Esophagus squamous epithelium (tissue), 5 donors: ENCODE data around the gene NAA25. TPM values are rescaled to one million over a fixed set of nuclear protein-coding genes. Genes with fewer than 3 reads are reported as not detected.

Source experiments
- DNase-seq: peaks from one replicate; lab custom pipeline; 2025; lab: John Stamatoyannopoulos, UW
- H3K27ac ChIP-seq, 4 donors: fragments of 200-600 bp; sonication (generic); one replicate each; pipeline ENCODE4 v1.5.1; 2016 to 2019; ENCODE audit warnings: mild to moderate bottlenecking in 1 of 4
- H3K27me3 ChIP-seq, 4 donors: fragments of 200-600 bp; sonication (generic); 1 replicate in 3 of 4; 2 replicates in 1 of 4; pipeline versions ENCODE4 v1.5.1 to v1.6.0; 2017 to 2021; ENCODE audit warnings: antibody characterized with exemption in 1 of 4
- H3K36me3 ChIP-seq, 3 donors: fragments of 200-600 bp; sonication (generic); one replicate each; pipeline ENCODE4 v1.5.1; 2016 to 2019
- H3K4me1 ChIP-seq, 3 donors: fragments of 200-600 bp; sonication (generic); one replicate each; pipeline ENCODE4 v1.5.1; 2017 to 2019
- H3K4me3 ChIP-seq, 4 donors: fragments of 200-600 bp; sonication (generic); 1 replicate in 3 of 4; 2 replicates in 1 of 4; pipeline ENCODE4 v1.5.1; 2016 to 2019; ENCODE audit warnings: mild to moderate bottlenecking in 2 of 4, moderate library complexity in 1 of 4
- H3K9me3 ChIP-seq, 3 donors: fragments of 200-600 bp; sonication (generic); one replicate each; pipeline ENCODE4 v1.5.1; 2016 to 2019
- POLR2A ChIP-seq, 4 donors: fragments of 450-650 bp; IDR thresholded peaks; one replicate each; pipeline ENCODE4 v1.6.1; 2017; ENCODE audit warnings: antibody characterized with exemption in 4 of 4, mild to moderate bottlenecking in 4 of 4, moderate library complexity in 3 of 4
- WGBS, 2 donors: methylation state at CpG; one replicate each; pipeline ENCODE4 v1.1.5; 2018; 5-methylcytosine and 5-hydroxymethylcytosine counted together
- intact Hi-C: fragments of 100-400 bp; cut with DNase I; formaldehyde crosslinking; loops from one replicate; pipeline ENCODE4 v1.15.0; 2022
- total RNA-seq, 4 donors: library from RNA; depleted of rRNA; stranded (reverse); fragments of >200 nt; gene quantifications; one replicate each; pipeline ENCODE4 v1.1.0, GENCODE V29; 2016
- TF ChIP-seq, protein P1 (sequence below), 6 experiments: fragments of 450-650 bp in 4 of 6; fragments of 200-600 bp in 2 of 6; sonication (generic) in 2 of 6; IDR thresholded peaks; one replicate each; pipeline ENCODE4 v1.5.1; 2016 to 2019; ENCODE audit warnings: antibody characterized with exemption in 6 of 6, mild to moderate bottlenecking in 4 of 6, moderate library complexity in 4 of 6
- donor health status: DM: yes; HTN: yes; CAD: no.

Gene NAA25
- total RNA-seq, 4 donors from 2014 or later = 12.6 to 36.6 (median 26.4) TPM

DNA sequence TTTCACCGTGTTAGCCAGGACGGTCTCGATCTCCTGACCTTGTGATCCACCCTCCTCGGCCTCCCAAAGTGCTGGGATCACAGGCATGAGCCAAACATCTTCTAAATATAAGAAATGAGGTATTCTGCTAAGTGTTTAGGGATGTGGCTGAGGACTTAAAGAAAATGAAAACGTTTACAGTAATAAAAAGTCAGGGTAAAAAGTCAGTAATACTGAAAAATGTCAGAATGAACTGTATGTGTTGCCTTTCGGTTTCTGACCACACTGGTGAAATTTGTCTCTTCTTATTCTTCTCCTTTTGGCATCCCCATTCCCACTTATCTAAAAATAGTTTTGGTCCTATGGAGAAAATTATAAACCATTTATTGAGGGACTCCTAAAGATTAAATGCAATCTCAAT is 116.1 kb downstream of the NAA25 start:
- 75 to 76% methylated on average over 6 of the region's 6 CpGs for WGBS, 2 donors
- Histone ChIP-seq H3K4me3 (no peak overlapping the region), H3K36me3 (peaks cover 0 to 10% (median 0%) of the 10 kb centered on the region in 3 donors), H3K4me1 (peaks cover 0 to 24% (median 8%) of the 10 kb centered on the region in 3 donors), H3K27ac (no peak overlapping the region), H3K27me3 (no peaks in the 10 kb centered on the region), H3K9me3 (no peaks in the 10 kb centered on the region)
- TF ChIP-seq, protein P1, sequence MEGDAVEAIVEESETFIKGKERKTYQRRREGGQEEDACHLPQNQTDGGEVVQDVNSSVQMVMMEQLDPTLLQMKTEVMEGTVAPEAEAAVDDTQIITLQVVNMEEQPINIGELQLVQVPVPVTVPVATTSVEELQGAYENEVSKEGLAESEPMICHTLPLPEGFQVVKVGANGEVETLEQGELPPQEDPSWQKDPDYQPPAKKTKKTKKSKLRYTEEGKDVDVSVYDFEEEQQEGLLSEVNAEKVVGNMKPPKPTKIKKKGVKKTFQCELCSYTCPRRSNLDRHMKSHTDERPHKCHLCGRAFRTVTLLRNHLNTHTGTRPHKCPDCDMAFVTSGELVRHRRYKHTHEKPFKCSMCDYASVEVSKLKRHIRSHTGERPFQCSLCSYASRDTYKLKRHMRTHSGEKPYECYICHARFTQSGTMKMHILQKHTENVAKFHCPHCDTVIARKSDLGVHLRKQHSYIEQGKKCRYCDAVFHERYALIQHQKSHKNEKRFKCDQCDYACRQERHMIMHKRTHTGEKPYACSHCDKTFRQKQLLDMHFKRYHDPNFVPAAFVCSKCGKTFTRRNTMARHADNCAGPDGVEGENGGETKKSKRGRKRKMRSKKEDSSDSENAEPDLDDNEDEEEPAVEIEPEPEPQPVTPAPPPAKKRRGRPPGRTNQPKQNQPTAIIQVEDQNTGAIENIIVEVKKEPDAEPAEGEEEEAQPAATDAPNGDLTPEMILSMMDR (IDR thresholded peaks at IDR 0.05) = no peak
- no peak for TF ChIP-seq POLR2A (IDR thresholded peaks at IDR 0.05)
- no peak for DNase-seq
- intact Hi-C loops = no loop called here

DNA sequence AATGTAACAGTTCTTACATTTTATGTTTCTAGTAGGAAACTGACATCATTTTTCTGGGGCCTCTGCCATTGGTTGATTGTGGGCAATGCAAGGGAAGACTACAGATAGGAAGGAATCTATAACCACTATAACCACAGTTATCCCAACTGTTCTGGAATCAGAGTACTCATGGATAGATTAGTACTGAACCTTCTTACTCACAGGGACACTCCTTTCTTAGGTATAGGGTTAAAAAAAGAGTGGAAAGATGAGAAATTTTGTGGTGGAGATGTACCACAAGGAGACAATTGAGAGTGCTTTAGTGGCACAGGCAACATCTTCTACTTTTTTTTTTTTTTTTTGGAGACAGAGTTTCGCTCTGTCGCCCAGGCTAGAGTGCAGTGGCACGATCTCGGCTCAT is 116.6 kb downstream of the NAA25 start:
- Histone ChIP-seq H3K27me3 (no peaks in the 10 kb centered on the region), H3K27ac (no peak overlapping the region), H3K9me3 (no peaks in the 10 kb centered on the region), H3K4me1 (peaks cover 0 to 24% (median 8%) of the 10 kb centered on the region in 3 donors), H3K36me3 (peaks cover 0 to 10% (median 0%) of the 10 kb centered on the region in 3 donors), H3K4me3 (no peak overlapping the region)
- intact Hi-C loops = no loop called here
- 88 to 100% methylated on average over 2 to 4 of the region's 4 CpGs for WGBS, 2 donors
- no peak for DNase-seq
- TF ChIP-seq, protein P1 (IDR thresholded peaks at IDR 0.05) = no peak
- no peak for TF ChIP-seq POLR2A (IDR thresholded peaks at IDR 0.05)

DNA sequence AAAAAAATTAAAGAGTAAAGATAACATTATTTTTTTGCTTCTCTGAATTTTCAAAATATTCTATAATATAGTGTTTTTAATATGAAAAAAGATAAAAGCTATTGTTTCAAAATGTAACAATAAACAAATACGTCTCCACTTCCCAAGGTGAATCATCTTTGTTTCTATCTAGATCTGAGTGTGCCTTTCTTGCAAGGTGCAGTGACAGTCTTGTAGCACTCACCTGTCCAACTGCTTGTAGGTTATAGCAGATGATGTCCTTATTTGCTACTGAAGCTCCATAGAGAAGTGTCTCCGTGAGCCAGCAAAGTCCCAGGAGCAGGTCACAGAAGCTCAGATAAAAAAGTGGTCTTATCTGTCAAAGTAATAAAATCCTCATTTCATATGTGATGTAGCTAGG is 117.0 kb downstream of the NAA25 start:
- no peak for TF ChIP-seq POLR2A (IDR thresholded peaks at IDR 0.05)
- TF ChIP-seq, protein P1 (IDR thresholded peaks at IDR 0.05) = no peak
- no peaks in the 10 kb centered on the region for H3K27me3 ChIP-seq
- WGBS, 2 donors = 79 to 94% methylated on average over 2 of the region's 2 CpGs
- H3K4me3 ChIP-seq = no peak overlapping the region
- intact Hi-C loops = no loop called here
- no peak overlapping the region for H3K27ac ChIP-seq
- H3K4me1 ChIP-seq = peaks cover 0 to 24% (median 8%) of the 10 kb centered on the region in 3 donors
- peaks cover 0 to 10% (median 0%) of the 10 kb centered on the region in 3 donors for H3K36me3 ChIP-seq
- DNase-seq = no peak
- no peaks in the 10 kb centered on the region for H3K9me3 ChIP-seq

DNA sequence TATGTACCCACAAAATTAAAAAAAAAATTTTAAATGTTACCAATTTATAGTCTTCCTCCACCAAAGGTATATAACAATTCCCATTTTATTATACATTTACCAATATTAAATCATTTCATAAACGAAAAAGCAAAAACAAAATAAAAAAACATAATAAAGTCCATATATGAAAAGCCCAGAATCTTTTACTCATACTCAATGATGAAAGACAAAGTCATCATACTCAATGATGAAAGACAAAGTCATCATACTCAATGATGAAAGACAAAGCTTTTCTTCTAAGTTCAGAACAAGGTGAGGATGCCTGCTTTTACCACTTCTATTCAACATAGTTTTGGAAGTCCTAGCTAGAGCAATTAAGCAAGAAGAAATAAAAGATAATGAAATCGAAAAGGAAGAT is 123.8 kb downstream of the NAA25 start:
- Histone ChIP-seq H3K4me1 (no peaks in the 10 kb centered on the region), H3K36me3 (no peaks in the 10 kb centered on the region), H3K4me3 (no peak overlapping the region), H3K27me3 (no peaks in the 10 kb centered on the region), H3K27ac (no peak overlapping the region), H3K9me3 (no peaks in the 10 kb centered on the region)
- intact Hi-C loops = no loop called here
- DNase-seq = no peak
- 78 to 80% methylated on average over 2 of the region's 2 CpGs for WGBS, 2 donors
- TF ChIP-seq, protein P1 (IDR thresholded peaks at IDR 0.05) = no peak
- no peak for TF ChIP-seq POLR2A (IDR thresholded peaks at IDR 0.05)

DNA sequence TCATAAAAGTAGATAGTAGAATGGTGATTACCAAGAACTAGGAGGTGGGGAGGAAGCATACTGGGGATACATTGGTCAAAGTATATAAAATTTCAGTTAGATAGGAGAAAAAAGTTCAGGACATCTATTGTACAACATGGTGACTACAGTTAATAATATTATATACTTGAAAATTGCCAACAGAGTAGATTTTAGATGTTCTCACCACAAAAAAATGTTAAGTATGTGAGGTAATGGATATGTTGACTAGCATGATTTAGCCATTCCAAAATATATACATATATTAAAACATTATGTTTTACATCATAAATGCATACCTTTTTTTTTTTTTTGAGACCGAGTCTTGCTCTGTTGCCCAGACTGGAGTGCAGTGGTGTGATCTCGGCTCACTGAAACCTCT is 126.6 kb downstream of the NAA25 start:
- no peaks in the 10 kb centered on the region for H3K9me3 ChIP-seq
- no peak overlapping the region for H3K4me3 ChIP-seq
- TF ChIP-seq, protein P1 (IDR thresholded peaks at IDR 0.05) = no peak
- TF ChIP-seq POLR2A (IDR thresholded peaks at IDR 0.05) = no peak
- 88 to 100% methylated on average over 2 of the region's 2 CpGs for WGBS, 2 donors
- H3K36me3 ChIP-seq = peaks cover 0 to 3% (median 0%) of the 10 kb centered on the region in 3 donors
- intact Hi-C loops = no loop called here
- H3K4me1 ChIP-seq = no peaks in the 10 kb centered on the region
- H3K27ac ChIP-seq = no peak overlapping the region
- H3K27me3 ChIP-seq = no peaks in the 10 kb centered on the region
- no peak for DNase-seq
